ENCODE measurements around the gene CYBA. TPM values are rescaled to one million over a fixed set of nuclear protein-coding genes. Genes with fewer than 3 reads are reported as not detected.

Gene CYBA
- total and polyA plus RNA-seq, 7 experiments from 2014 or later: 240 to 537 (median 454) TPM

GRCh38 chr16:88601313-88602036 is 49.4 kb downstream of the CYBA start:
- Mint-ChIP-seq H3K4me3 (no peak overlapping the region), H3K27me3 (no peaks in the 10 kb centered on the region), H3K36me3 (peaks cover 0 to 32% (median 6%) of the 10 kb centered on the region in 5 donors), H3K9me3 (no peaks in the 10 kb centered on the region), H3K27ac (peak overlapping the region in 1 of 9 donors; percentile 55), H3K4me1 (peaks cover 0 to 10% (median 0%) of the 10 kb centered on the region in 7 donors)
- no peak overlapping the region for H3K4me3 ChIP-seq (ENCODE audit: low read length)
- CTCF ChIA-PET: no interaction called here
- no peaks in the 10 kb centered on the region for H3K9me3 ChIP-seq (ENCODE audit: control insufficient read depth in 2 of 3, low read length in 3 of 3)
- intact Hi-C loops (cut with micrococcal nuclease): no loop called here
- peaks cover 7 to 71% (median 21%) of the 10 kb centered on the region in 3 experiments for H3K36me3 ChIP-seq (ENCODE audit: control insufficient read depth in 2 of 3, insufficient read depth in 3 of 3, low read length in 3 of 3)
- ATAC-seq (no peak), DNase-seq (no peak)
- no peaks in the 10 kb centered on the region for H3K27me3 ChIP-seq (ENCODE audit: control insufficient read depth in 2 of 2, insufficient read depth in 2 of 2, low read length in 2 of 2)
- H3K27ac ChIP-seq (ENCODE audit: low read depth, low read length): no peak overlapping the region
- H3K4me1 ChIP-seq (ENCODE audit: control insufficient read depth in 2 of 2, insufficient read depth in 2 of 2, low read length in 2 of 2): no peaks in the 10 kb centered on the region
- POLR2A ChIA-PET: no interaction called here

- no peak for ATAC-seq
- H3K4me1 Mint-ChIP-seq: peaks cover 0 to 13% (median 4%) of the 10 kb centered on the region in 7 donors
- H3K9me3 Mint-ChIP-seq: no peaks in the 10 kb centered on the region
- no peaks in the 10 kb centered on the region for H3K9me3 ChIP-seq (ENCODE audit: control insufficient read depth in 2 of 3, low read length in 3 of 3)
- intact Hi-C loops (cut with micrococcal nuclease): no loop called here
- H3K36me3 ChIP-seq (ENCODE audit: control insufficient read depth in 2 of 3, insufficient read depth in 3 of 3, low read length in 3 of 3): peaks cover 7 to 62% (median 15%) of the 10 kb centered on the region in 3 experiments
- no peak for DNase-seq
- H3K36me3 Mint-ChIP-seq: peaks cover 4 to 32% (median 6%) of the 10 kb centered on the region in 5 donors
- POLR2A ChIA-PET: no interaction called here
- H3K27ac Mint-ChIP-seq: no peak overlapping the region
- no peaks in the 10 kb centered on the region for H3K27me3 ChIP-seq (ENCODE audit: control insufficient read depth in 2 of 2, insufficient read depth in 2 of 2, low read length in 2 of 2)
- H3K27ac ChIP-seq (ENCODE audit: low read depth, low read length): no peak overlapping the region
- H3K4me3 Mint-ChIP-seq: no peak overlapping the region
- H3K4me1 ChIP-seq (ENCODE audit: control insufficient read depth in 2 of 2, insufficient read depth in 2 of 2, low read length in 2 of 2): no peaks in the 10 kb centered on the region
- no peak overlapping the region for H3K4me3 ChIP-seq (ENCODE audit: low read length)
- no peaks in the 10 kb centered on the region for H3K27me3 Mint-ChIP-seq
- CTCF ChIA-PET: no interaction called here
Measured at GRCh38 chr16:88600539-88600896, 50.3 kb downstream of the CYBA start.

GRCh38 chr16:88599825-88600538 is 50.9 kb downstream of the CYBA start:
- no peak overlapping the region for H3K27ac Mint-ChIP-seq
- CTCF ChIA-PET: no interaction called here

DNA sequence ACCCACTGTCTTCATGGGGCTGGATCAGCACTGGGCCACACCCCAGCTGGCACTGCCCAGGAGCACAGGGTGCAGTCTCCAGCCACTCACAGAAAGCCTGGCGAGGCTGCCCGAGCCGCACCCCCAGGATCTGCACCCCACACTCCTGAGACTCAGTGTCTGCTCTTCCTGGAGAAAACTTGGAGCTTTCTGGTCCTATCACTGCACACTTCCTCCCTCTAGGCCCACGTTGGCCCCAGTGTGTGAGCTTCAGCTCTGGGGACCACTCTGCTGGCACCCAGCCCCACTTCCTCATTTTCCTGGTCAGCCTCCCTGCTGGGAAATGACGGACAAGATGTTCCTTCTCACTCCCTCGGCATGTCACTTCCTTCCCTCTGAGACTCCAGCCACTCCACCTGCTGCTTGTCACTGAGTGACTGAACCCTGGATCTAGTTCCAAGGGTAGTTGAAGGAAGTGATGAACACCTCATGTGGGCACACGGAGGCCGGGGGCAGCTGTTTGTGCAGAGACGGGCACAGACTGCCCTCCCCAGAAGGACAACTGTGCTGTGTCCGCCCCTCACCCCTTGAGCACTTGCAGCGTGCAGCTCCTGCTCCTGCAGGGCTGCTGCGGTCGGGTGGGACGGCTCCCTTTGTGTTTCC is 51.6 kb downstream of the CYBA start:
- no peak overlapping the region for H3K27ac ChIP-seq (ENCODE audit: low read depth, low read length)
- intact Hi-C loops (cut with micrococcal nuclease): no loop called here
- POLR2A ChIA-PET: no interaction called here
- no peak overlapping the region for H3K4me3 Mint-ChIP-seq
- H3K27me3 ChIP-seq (ENCODE audit: control insufficient read depth in 2 of 2, insufficient read depth in 2 of 2, low read length in 2 of 2): no peaks in the 10 kb centered on the region
- H3K4me1 ChIP-seq (ENCODE audit: control insufficient read depth in 2 of 2, insufficient read depth in 2 of 2, low read length in 2 of 2): no peaks in the 10 kb centered on the region
- no peak overlapping the region for H3K4me3 ChIP-seq (ENCODE audit: low read length)
- H3K27ac Mint-ChIP-seq: peak overlapping the region in 1 of 9 donors; percentile 38
- no peaks in the 10 kb centered on the region for H3K9me3 ChIP-seq (ENCODE audit: control insufficient read depth in 2 of 3, low read length in 3 of 3)
- CTCF ChIA-PET: no interaction called here
- DNase-seq: no peak
- ATAC-seq: peak; percentile 73
- peaks cover 7 to 52% (median 15%) of the 10 kb centered on the region in 3 experiments for H3K36me3 ChIP-seq (ENCODE audit: control insufficient read depth in 2 of 3, insufficient read depth in 3 of 3, low read length in 3 of 3)
- H3K27me3 Mint-ChIP-seq: no peaks in the 10 kb centered on the region
- H3K36me3 Mint-ChIP-seq: peaks cover 4 to 38% (median 6%) of the 10 kb centered on the region in 5 donors
- no peaks in the 10 kb centered on the region for H3K9me3 Mint-ChIP-seq
- H3K4me1 Mint-ChIP-seq: peaks cover 0 to 13% (median 4%) of the 10 kb centered on the region in 7 donors

More at GRCh38 chr16:88599825-88600538, 50.9 kb downstream of the CYBA start:
- H3K9me3 Mint-ChIP-seq: no peaks in the 10 kb centered on the region
- no peak for ATAC-seq
- POLR2A ChIA-PET: no interaction called here
- Histone ChIP-seq H3K9me3 (ENCODE audit: control insufficient read depth in 2 of 3, low read length in 3 of 3) (no peaks in the 10 kb centered on the region), H3K27me3 (ENCODE audit: control insufficient read depth in 2 of 2, insufficient read depth in 2 of 2, low read length in 2 of 2) (no peaks in the 10 kb centered on the region), H3K4me3 (ENCODE audit: low read length) (no peak overlapping the region), H3K36me3 (ENCODE audit: control insufficient read depth in 2 of 3, insufficient read depth in 3 of 3, low read length in 3 of 3) (peaks cover 7 to 57% (median 15%) of the 10 kb centered on the region in 3 experiments), H3K4me1 (ENCODE audit: control insufficient read depth in 2 of 2, insufficient read depth in 2 of 2, low read length in 2 of 2) (no peaks in the 10 kb centered on the region), H3K27ac (ENCODE audit: low read depth, low read length) (no peak overlapping the region)
- peaks cover 0 to 13% (median 4%) of the 10 kb centered on the region in 7 donors for H3K4me1 Mint-ChIP-seq
- no peak overlapping the region for H3K4me3 Mint-ChIP-seq
- H3K36me3 Mint-ChIP-seq: peaks cover 4 to 34% (median 6%) of the 10 kb centered on the region in 5 donors
- H3K27me3 Mint-ChIP-seq: no peaks in the 10 kb centered on the region
- intact Hi-C loops (cut with micrococcal nuclease): no loop called here
- DNase-seq: no peak

- H3K27ac Mint-ChIP-seq: no peak overlapping the region
- peaks cover 4 to 39% (median 8%) of the 10 kb centered on the region in 5 donors for H3K36me3 Mint-ChIP-seq
- Histone ChIP-seq H3K4me3 (ENCODE audit: low read length) (no peak overlapping the region), H3K36me3 (ENCODE audit: control insufficient read depth in 2 of 3, insufficient read depth in 3 of 3, low read length in 3 of 3) (peaks cover 7 to 59% (median 15%) of the 10 kb centered on the region in 3 experiments), H3K27ac (ENCODE audit: low read depth, low read length) (no peak overlapping the region), H3K27me3 (ENCODE audit: control insufficient read depth in 2 of 2, insufficient read depth in 2 of 2, low read length in 2 of 2) (no peaks in the 10 kb centered on the region), H3K9me3 (ENCODE audit: control insufficient read depth in 2 of 3, low read length in 3 of 3) (no peaks in the 10 kb centered on the region), H3K4me1 (ENCODE audit: control insufficient read depth in 2 of 2, insufficient read depth in 2 of 2, low read length in 2 of 2) (no peaks in the 10 kb centered on the region)
- H3K27me3 Mint-ChIP-seq: no peaks in the 10 kb centered on the region
- ChIA-PET POLR2A (no interaction called here), CTCF (no interaction called here)
- DNase-seq (no peak), ATAC-seq (no peak)
- H3K4me3 Mint-ChIP-seq: no peak overlapping the region
- H3K9me3 Mint-ChIP-seq: peaks cover 0 to 2% (median 0%) of the 10 kb centered on the region in 11 donors
- intact Hi-C loops (cut with micrococcal nuclease): no loop called here
- H3K4me1 Mint-ChIP-seq: peaks cover 2 to 16% (median 7%) of the 10 kb centered on the region in 7 donors
Measured at GRCh38 chr16:88597856-88598491, 52.9 kb downstream of the CYBA start.

DNA sequence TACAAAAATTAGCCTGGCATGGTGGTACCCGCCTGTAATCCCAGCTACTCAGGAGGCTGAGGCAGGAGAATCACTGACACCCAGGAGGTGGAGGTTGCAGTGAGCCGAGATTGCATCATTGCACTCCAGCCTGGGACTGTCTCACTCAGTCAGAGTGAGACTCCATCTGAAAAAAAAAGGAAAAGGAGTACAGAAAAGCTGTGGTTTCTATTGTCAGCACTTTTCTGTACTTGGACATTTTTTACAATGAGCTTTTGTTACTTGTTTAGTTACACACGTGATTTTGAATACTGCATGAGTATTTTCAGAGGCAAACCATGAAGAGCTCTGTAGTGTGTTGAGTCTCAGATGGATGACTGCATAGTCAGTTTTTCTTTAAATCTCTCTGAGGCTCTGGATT is 54.4 kb downstream of the CYBA start:
- no peak overlapping the region for H3K4me3 ChIP-seq (ENCODE audit: low read length)
- no peak for ATAC-seq
- H3K27ac ChIP-seq (ENCODE audit: low read depth, low read length): no peak overlapping the region
- intact Hi-C loops (cut with micrococcal nuclease): no loop called here
- H3K27me3 Mint-ChIP-seq: no peaks in the 10 kb centered on the region
- no peak overlapping the region for H3K4me3 Mint-ChIP-seq
- peaks cover 0 to 53% (median 15%) of the 10 kb centered on the region in 3 experiments for H3K36me3 ChIP-seq (ENCODE audit: control insufficient read depth in 2 of 3, insufficient read depth in 3 of 3, low read length in 3 of 3)
- POLR2A ChIA-PET: interaction anchor here (0.7 kb wide), 1 partner anchor 9 kb away, joined by 3 read pairs; no protein-coding TSS in a partner anchor
- CTCF ChIA-PET: no interaction called here
- H3K9me3 Mint-ChIP-seq: peaks cover 0 to 2% (median 0%) of the 10 kb centered on the region in 11 donors
- peaks cover 11 to 24% (median 17%) of the 10 kb centered on the region in 7 donors for H3K4me1 Mint-ChIP-seq
- no peaks in the 10 kb centered on the region for H3K9me3 ChIP-seq (ENCODE audit: control insufficient read depth in 2 of 3, low read length in 3 of 3)
- peak overlapping the region in 1 of 9 donors; percentile 48 for H3K27ac Mint-ChIP-seq
- H3K4me1 ChIP-seq (ENCODE audit: control insufficient read depth in 2 of 2, insufficient read depth in 2 of 2, low read length in 2 of 2): no peaks in the 10 kb centered on the region
- H3K27me3 ChIP-seq (ENCODE audit: control insufficient read depth in 2 of 2, insufficient read depth in 2 of 2, low read length in 2 of 2): no peaks in the 10 kb centered on the region
- H3K36me3 Mint-ChIP-seq: peaks cover 7 to 32% (median 12%) of the 10 kb centered on the region in 5 donors
- DNase-seq: no peak

Measured in naive thymus-derived CD4-positive, alpha-beta T cell (primary cell).